NB4 (cell line): Measurements from ENCODE around the gene TNIP3.
"Not testable (repeated sequence)": the region's sequence is repeated elsewhere in the genome, so short reads cannot be mapped to it uniquely, and the experiment has no call there.

Experiments used
- DNase-seq: peaks from one replicate; pipeline ENCODE4 v3.0.0; 2010; ENCODE audit warnings: low read depth
- H3K4me3 ChIP-seq: one replicate; pipeline ENCODE4 v1.5.1; 2011; ENCODE audit warnings: mild to moderate bottlenecking, low read depth, low read length, moderate library complexity
- CTCF ChIP-seq: IDR thresholded peaks from one replicate; pipeline ENCODE4 v1.5.1; 2012; ENCODE audit warnings: low read depth, low read length
- MAX ChIP-seq: IDR thresholded peaks from 2 replicates; pipeline ENCODE4 v1.6.1; 2011; ENCODE audit warnings: low read depth, low read length
- MYC ChIP-seq: IDR thresholded peaks from 2 replicates; pipeline ENCODE4 v1.6.1; 2011; ENCODE audit warnings: low read depth, low read length
- POLR2A ChIP-seq: IDR thresholded peaks from 2 replicates; pipeline ENCODE4 v1.6.1; 2011; ENCODE audit warnings: mild to moderate bottlenecking; ENCODE audit not compliant: insufficient read length; ENCODE audit errors: extremely low read depth

The TNIP3 gene

GRCh38 chr4:121164291-121164690 is at the start of gene TNIP3:
TNIP3 (minus strand) TSS chr4:121164321; CDS start chr4:121164125, 196 bp downstream.
- DNase-seq: peak; percentile 16
- TF ChIP-seq POLR2A: no peak
- TF ChIP-seq MAX: no peak
- TF ChIP-seq MYC: no peak
- no peak for TF ChIP-seq CTCF
- no peak within 1 kb of the TSS for H3K4me3 ChIP-seq

GRCh38 chr4:121212806-121213205 is 48.7 kb upstream of the TNIP3 start:
- TF ChIP-seq CTCF (no peak), MAX (no peak), MYC (no peak), POLR2A (no peak)
- DNase-seq: no peak
- no peak overlapping the region for H3K4me3 ChIP-seq

GRCh38 chr4:121209171-121209570 is 45.0 kb upstream of the TNIP3 start:
- no peak for DNase-seq
- TF ChIP-seq POLR2A (no peak), CTCF (no peak), MAX (no peak)

GRCh38 chr4:121208244-121209007 is 44.3 kb upstream of the TNIP3 start:
- TF ChIP-seq POLR2A (no peak), CTCF (no peak), MAX (no peak), MYC (no peak)
- no peak overlapping the region for H3K4me3 ChIP-seq
- no peak for DNase-seq

More at GRCh38 chr4:121209171-121209570, 45.0 kb upstream of the TNIP3 start:
- no peak overlapping the region for H3K4me3 ChIP-seq

- not testable (repeated sequence) for H3K4me3 ChIP-seq
- DNase-seq: peak; percentile 13
These were observed 41.7 kb upstream of the TNIP3 start for GRCh38 chr4:121205777-121206176.

- no peak for DNase-seq
- TF ChIP-seq MYC (no peak), MAX (no peak), POLR2A (no peak), CTCF (no peak)
- no peak overlapping the region for H3K4me3 ChIP-seq
These were observed 36.8 kb upstream of the TNIP3 start for GRCh38 chr4:121200795-121201472.
